Measurements from ENCODE around the gene SMPD3.

- TF ChIP-seq CTCF (IDR thresholded peaks at IDR 0.05) (no peak), ZFX (IDR thresholded peaks at IDR 0.05; ENCODE audit: borderline replicate concordance) (no peak)
These were observed 84.4 kb downstream of the SMPD3 start for GRCh38 chr16:68363658-68364521.

Data from 22Rv1 (cell line).